Measurements from ENCODE around the gene MCMBP. TPM values are rescaled to one million over a fixed set of nuclear protein-coding genes. Genes with fewer than 3 reads are reported as not detected.

The MCMBP gene
- total RNA-seq, 2 experiments from 2014 or later, result 14.5 to 14.6 TPM

DNA sequence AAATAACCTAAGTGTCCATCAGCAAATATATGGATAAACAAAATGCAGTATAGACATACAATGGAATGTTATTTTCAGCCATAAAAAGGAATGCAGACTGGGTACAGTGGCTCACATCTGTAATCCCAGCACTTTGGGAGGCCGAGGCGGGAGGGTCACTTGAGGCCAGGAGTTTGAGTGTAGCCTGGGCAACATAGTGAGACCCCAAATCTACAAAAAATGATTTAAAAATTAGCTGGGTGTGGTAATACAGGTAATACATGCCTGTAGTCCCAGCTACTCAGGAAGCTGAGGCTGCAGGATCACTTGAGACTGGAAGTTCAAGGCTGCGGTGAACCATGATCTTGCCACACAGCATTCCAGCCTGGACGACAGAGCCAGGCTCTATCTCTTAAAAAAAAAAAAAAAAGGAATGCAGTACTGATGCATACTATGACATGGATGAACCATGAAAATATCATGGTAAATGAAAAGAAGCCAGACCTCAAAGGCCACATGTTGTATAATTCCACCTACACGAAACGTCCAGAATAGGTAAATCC lies 6.9 kb downstream of the MCMBP start:
- H3K27ac Mint-ChIP-seq, result no peak overlapping the region

DNA sequence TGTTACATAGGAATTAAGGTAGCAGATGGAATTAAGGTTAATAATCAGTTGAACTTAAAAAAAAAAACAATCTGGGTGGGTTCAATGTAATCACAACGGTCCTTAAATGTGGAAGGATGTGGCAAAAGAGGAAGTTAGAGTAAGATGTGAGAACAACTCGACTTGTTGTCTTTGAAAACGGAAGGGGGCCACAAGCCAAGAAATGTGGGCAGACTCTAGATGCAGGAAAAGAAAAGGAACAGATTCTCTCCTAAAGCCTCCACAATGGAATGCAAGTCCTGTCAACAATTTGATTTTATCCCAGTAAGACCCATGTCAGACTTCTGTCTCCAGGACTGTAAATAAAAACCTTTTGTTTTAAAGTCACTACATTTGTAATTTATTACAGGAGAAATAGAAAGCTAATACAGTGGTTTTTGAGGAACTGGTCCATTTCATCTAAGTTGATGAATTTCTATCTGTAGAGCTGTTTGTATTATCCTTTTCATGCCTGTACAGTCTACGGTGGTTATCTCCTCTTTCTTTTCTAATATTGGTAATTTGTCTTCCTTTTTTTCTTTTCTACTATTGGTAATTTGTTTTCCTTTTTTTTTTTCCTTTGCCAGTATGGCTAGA lies 8.6 kb downstream of the MCMBP start:
- ChIA-PET POLR2A (interaction anchor here (1.0 kb wide), 1 partner anchor 9 kb away, joined by 6 read pairs; the partner anchor contains the start of gene MCMBP), CTCF (interaction anchor here (1.3 kb wide), 1 partner anchor 178 kb away, joined by 6 read pairs; no protein-coding TSS in a partner anchor)
- no peak for ATAC-seq (ENCODE audit: poor library complexity)
- H3K36me3 ChIP-seq (ENCODE audit: insufficient read depth, low read length), result peaks cover 3% of the 10 kb centered on the region
- H3K27me3 ChIP-seq (ENCODE audit: control insufficient read depth in 1 of 2, insufficient read depth in 2 of 2, low read length in 2 of 2), result no peaks in the 10 kb centered on the region
- H3K4me1 ChIP-seq (ENCODE audit: insufficient read depth, low read length), result peaks cover 22% of the 10 kb centered on the region
- DNase-seq, result no peak
- intact Hi-C loops (cut with DNase I, micrococcal nuclease), result no loop called here
- H3K27me3 Mint-ChIP-seq, result no peaks in the 10 kb centered on the region
- TF ChIP-seq, protein P1, sequence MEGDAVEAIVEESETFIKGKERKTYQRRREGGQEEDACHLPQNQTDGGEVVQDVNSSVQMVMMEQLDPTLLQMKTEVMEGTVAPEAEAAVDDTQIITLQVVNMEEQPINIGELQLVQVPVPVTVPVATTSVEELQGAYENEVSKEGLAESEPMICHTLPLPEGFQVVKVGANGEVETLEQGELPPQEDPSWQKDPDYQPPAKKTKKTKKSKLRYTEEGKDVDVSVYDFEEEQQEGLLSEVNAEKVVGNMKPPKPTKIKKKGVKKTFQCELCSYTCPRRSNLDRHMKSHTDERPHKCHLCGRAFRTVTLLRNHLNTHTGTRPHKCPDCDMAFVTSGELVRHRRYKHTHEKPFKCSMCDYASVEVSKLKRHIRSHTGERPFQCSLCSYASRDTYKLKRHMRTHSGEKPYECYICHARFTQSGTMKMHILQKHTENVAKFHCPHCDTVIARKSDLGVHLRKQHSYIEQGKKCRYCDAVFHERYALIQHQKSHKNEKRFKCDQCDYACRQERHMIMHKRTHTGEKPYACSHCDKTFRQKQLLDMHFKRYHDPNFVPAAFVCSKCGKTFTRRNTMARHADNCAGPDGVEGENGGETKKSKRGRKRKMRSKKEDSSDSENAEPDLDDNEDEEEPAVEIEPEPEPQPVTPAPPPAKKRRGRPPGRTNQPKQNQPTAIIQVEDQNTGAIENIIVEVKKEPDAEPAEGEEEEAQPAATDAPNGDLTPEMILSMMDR (IDR thresholded peaks at IDR 0.05), result no peak
- no peak overlapping the region for H3K27ac Mint-ChIP-seq
- no peaks in the 10 kb centered on the region for H3K9me3 Mint-ChIP-seq
- no peak overlapping the region for H3K4me3 Mint-ChIP-seq
- peaks cover 72% of the 10 kb centered on the region for H3K4me1 Mint-ChIP-seq (ENCODE audit: low read depth)
- H3K36me3 Mint-ChIP-seq (ENCODE audit: low read depth), result peaks cover 33% of the 10 kb centered on the region
- H3K27ac ChIP-seq (ENCODE audit: low read depth in 1 of 2, low read length in 2 of 2), result no peak overlapping the region
- no peak overlapping the region for H3K4me3 ChIP-seq (ENCODE audit: low read length)
- no peaks in the 10 kb centered on the region for H3K9me3 ChIP-seq (ENCODE audit: control insufficient read depth in 1 of 2, insufficient read depth in 1 of 2, low read length in 2 of 2)

More for the DNA sequence above, 6.9 kb downstream of the MCMBP start:
- ChIA-PET POLR2A (no interaction called here), CTCF (interaction anchor here (1.3 kb wide), 1 partner anchor 180 kb away, joined by 6 read pairs; no protein-coding TSS in a partner anchor)
- TF ChIP-seq, protein P1 (IDR thresholded peaks at IDR 0.05), result no peak
- no peak overlapping the region for H3K27ac ChIP-seq (ENCODE audit: low read depth in 1 of 2, low read length in 2 of 2)
- no peak for ATAC-seq (ENCODE audit: poor library complexity)
- intact Hi-C loops (cut with DNase I, micrococcal nuclease), result no loop called here
- no peaks in the 10 kb centered on the region for H3K27me3 Mint-ChIP-seq
- H3K4me3 ChIP-seq (ENCODE audit: low read length), result no peak overlapping the region
- H3K27me3 ChIP-seq (ENCODE audit: control insufficient read depth in 1 of 2, insufficient read depth in 2 of 2, low read length in 2 of 2), result no peaks in the 10 kb centered on the region
- H3K36me3 Mint-ChIP-seq (ENCODE audit: low read depth), result peaks cover 30% of the 10 kb centered on the region
- no peaks in the 10 kb centered on the region for H3K9me3 Mint-ChIP-seq
- no peaks in the 10 kb centered on the region for H3K9me3 ChIP-seq (ENCODE audit: control insufficient read depth in 1 of 2, insufficient read depth in 1 of 2, low read length in 2 of 2)
- no peak overlapping the region for H3K4me3 Mint-ChIP-seq
- H3K36me3 ChIP-seq (ENCODE audit: insufficient read depth, low read length), result peaks cover 3% of the 10 kb centered on the region
- peaks cover 69% of the 10 kb centered on the region for H3K4me1 Mint-ChIP-seq (ENCODE audit: low read depth)
- peaks cover 33% of the 10 kb centered on the region for H3K4me1 ChIP-seq (ENCODE audit: insufficient read depth, low read length)
- no peak for DNase-seq

DNA sequence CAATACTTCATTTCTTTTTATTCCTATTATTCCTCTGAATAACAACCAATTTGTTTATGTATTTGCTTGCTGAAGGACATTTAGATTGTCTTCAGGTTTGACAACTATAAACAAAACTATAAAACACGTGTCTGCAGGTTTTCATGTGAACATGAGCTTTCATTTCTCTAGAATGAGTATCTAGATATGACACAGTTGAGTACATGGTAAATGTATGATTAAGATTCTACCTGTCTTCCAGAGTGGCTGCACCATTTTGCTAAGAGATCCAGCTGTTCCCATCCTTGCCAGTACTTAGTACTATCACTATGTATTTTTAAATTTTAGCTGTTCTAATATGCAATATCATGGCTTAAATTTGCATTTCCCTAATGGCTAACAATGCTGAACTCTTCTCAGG lies 10.1 kb downstream of the MCMBP start:
- intact Hi-C loops (cut with DNase I, micrococcal nuclease), result no loop called here
- H3K9me3 Mint-ChIP-seq, result no peaks in the 10 kb centered on the region
- no peaks in the 10 kb centered on the region for H3K9me3 ChIP-seq (ENCODE audit: control insufficient read depth in 1 of 2, insufficient read depth in 1 of 2, low read length in 2 of 2)
- CTCF ChIA-PET, result interaction anchor here (1.0 kb wide), 1 partner anchor 176 kb away, joined by 3 read pairs; no protein-coding TSS in a partner anchor
- H3K4me1 ChIP-seq (ENCODE audit: insufficient read depth, low read length), result peaks cover 10% of the 10 kb centered on the region
- H3K27me3 ChIP-seq (ENCODE audit: control insufficient read depth in 1 of 2, insufficient read depth in 2 of 2, low read length in 2 of 2), result no peaks in the 10 kb centered on the region
- TF ChIP-seq, protein P1 (IDR thresholded peaks at IDR 0.05), result no peak
- no peak overlapping the region for H3K4me3 Mint-ChIP-seq
- ATAC-seq (ENCODE audit: poor library complexity), result no peak
- no peak for DNase-seq
- H3K27me3 Mint-ChIP-seq, result no peaks in the 10 kb centered on the region
- no peak overlapping the region for H3K27ac ChIP-seq (ENCODE audit: low read depth in 1 of 2, low read length in 2 of 2)
- peaks cover 9% of the 10 kb centered on the region for H3K36me3 ChIP-seq (ENCODE audit: insufficient read depth, low read length)
- peaks cover 64% of the 10 kb centered on the region for H3K4me1 Mint-ChIP-seq (ENCODE audit: low read depth)
- POLR2A ChIA-PET, result interaction anchor here (5.4 kb wide), 1 partner anchor 10 kb away, joined by 34 read pairs; the partner anchor contains the start of gene MCMBP
- H3K36me3 Mint-ChIP-seq (ENCODE audit: low read depth), result peaks cover 47% of the 10 kb centered on the region
- H3K27ac Mint-ChIP-seq, result peak overlapping the region; percentile 2
- no peak overlapping the region for H3K4me3 ChIP-seq (ENCODE audit: low read length)

Measured in CD4-positive, alpha-beta T cell (primary cell).